Common myeloid progenitor, CD34-positive (primary cell): Measurements from ENCODE around the gene ATP5PD.
"Not testable (repeated sequence)": the region's sequence is repeated elsewhere in the genome, so short reads cannot be mapped to it uniquely, and the experiment has no call there.

Experiments used
- CTCF ChIA-PET: fragments of 350-600 bp; sonication (Branson Sonifier 250); formaldehyde crosslinking; loops from one replicate; lab custom pipeline; 2021; ENCODE audit warnings: antibody characterized with exemption; lab: Charles Lee
- POLR2A ChIA-PET: fragments of 350-600 bp; sonication (Branson Sonifier 250); formaldehyde crosslinking; loops from one replicate; lab custom pipeline; 2021; ENCODE audit warnings: antibody characterized with exemption; lab: Charles Lee
- DNase-seq, 3 donors: peaks; one replicate each; pipeline versions ENCODE4 v3.0.0 to v3.0.0-alpha.2; 2013
- H3K27ac ChIP-seq, 2 experiments: 1 replicate in 1 of 2; 2 replicates in 1 of 2; pipeline ENCODE4 v1.7.0; 2013; ENCODE audit warnings: inconsistent platforms in 2 of 2, low read length in 2 of 2, mild to moderate bottlenecking in 2 of 2, low read depth in 1 of 2, moderate library complexity in 1 of 2; ENCODE audit not compliant: severe bottlenecking in 2 of 2, insufficient read depth in 1 of 2, poor library complexity in 1 of 2
- H3K27me3 ChIP-seq, 5 experiments: replicated peaks in 2 of 5; 1 replicate in 3 of 5; 2 replicates in 2 of 5; pipeline versions ENCODE4 v1.6.1 to v1.7.0; 2013; ENCODE audit warnings: low read length in 4 of 5, mild to moderate bottlenecking in 2 of 5, moderate library complexity in 2 of 5, inconsistent platforms in 1 of 5; ENCODE audit not compliant: insufficient read depth in 5 of 5, control insufficient read depth in 4 of 5
- H3K36me3 ChIP-seq, 4 experiments: 1 replicate in 2 of 4; 2 replicates in 2 of 4; pipeline versions ENCODE4 v1.6.1 to v1.7.0; 2013; ENCODE audit warnings: low read length in 3 of 4, control low read depth in 1 of 4, mild to moderate bottlenecking in 1 of 4; ENCODE audit not compliant: control insufficient read depth in 4 of 4, insufficient read depth in 4 of 4
- H3K4me1 ChIP-seq, 4 experiments: 1 replicate in 3 of 4; 2 replicates in 1 of 4; pipeline versions ENCODE4 v1.6.1 to v1.7.1; 2013; ENCODE audit warnings: low read length in 3 of 4, mild to moderate bottlenecking in 3 of 4, control low read depth in 1 of 4, inconsistent platforms in 1 of 4, moderate library complexity in 1 of 4; ENCODE audit not compliant: control insufficient read depth in 4 of 4, insufficient read depth in 4 of 4; ENCODE audit errors: control extremely low read depth in 1 of 4
- H3K4me3 ChIP-seq, 7 experiments: 1 replicate in 4 of 7; 2 replicates in 3 of 7; pipeline versions ENCODE4 v1.5.1 to v1.7.0; 2013; ENCODE audit warnings: mild to moderate bottlenecking in 7 of 7, low read length in 6 of 7, moderate library complexity in 6 of 7, inconsistent platforms in 2 of 7, low read depth in 2 of 7, control low read depth in 1 of 7; ENCODE audit not compliant: insufficient read depth in 4 of 7, control insufficient read depth in 1 of 7; ENCODE audit errors: extremely low read depth in 1 of 7
- H3K9me3 ChIP-seq, 5 experiments: 1 replicate in 4 of 5; 2 replicates in 1 of 5; pipeline versions ENCODE4 v1.6.1 to v1.7.1; 2013; ENCODE audit warnings: low read length in 4 of 5, mild to moderate bottlenecking in 2 of 5, inconsistent platforms in 1 of 5, low read depth in 1 of 5, moderate library complexity in 1 of 5; ENCODE audit not compliant: control insufficient read depth in 4 of 5, insufficient read depth in 2 of 5; ENCODE audit errors: control extremely low read depth in 1 of 5
- WGBS: methylation state at CpG from one replicate; pipeline ENCODE4 v1.1.5; 2013; ENCODE audit not compliant: insufficient coverage; 5-methylcytosine and 5-hydroxymethylcytosine counted together

The ATP5PD gene

DNA sequence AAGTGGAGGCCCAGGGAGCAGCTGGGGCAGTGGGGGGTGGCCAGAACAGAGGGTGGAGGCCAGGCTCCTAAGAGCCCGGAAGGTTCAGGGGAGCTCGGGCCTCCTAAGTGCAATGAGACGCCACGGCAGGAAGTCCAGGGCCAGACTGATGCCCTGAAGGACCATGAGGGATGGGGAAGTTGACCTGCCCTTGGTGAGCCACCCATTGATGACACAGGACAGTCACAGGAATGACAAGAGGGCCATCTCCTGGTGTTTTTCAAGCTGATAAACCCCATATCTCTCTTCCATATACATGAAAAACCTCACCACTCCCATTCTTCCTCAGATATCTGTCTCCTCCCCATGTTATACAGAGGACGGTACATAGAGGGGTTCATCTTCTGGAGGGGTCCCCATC is 40.1 kb downstream of the ATP5PD start:
- no peaks in the 10 kb centered on the region for H3K27me3 ChIP-seq
- H3K4me3 ChIP-seq = no peak overlapping the region
- no peak for DNase-seq
- no peak overlapping the region for H3K27ac ChIP-seq
- WGBS = 97% methylated on average over 4 of the region's 5 CpGs
- peaks cover 3 to 17% (median 8%) of the 10 kb centered on the region in 4 experiments for H3K4me1 ChIP-seq
- CTCF ChIA-PET = interaction anchor here (0.8 to 13.0 kb wide), 8 partner anchors 13 to 45 kb away, joined by 3 to 154 read pairs (median 4); no protein-coding TSS in a partner anchor
- POLR2A ChIA-PET = interaction anchor here (0.6 kb wide), 1 partner anchor 46 kb away, joined by 3 read pairs; no protein-coding TSS in a partner anchor
- no peaks in the 10 kb centered on the region for H3K36me3 ChIP-seq
- no peaks in the 10 kb centered on the region for H3K9me3 ChIP-seq

DNA sequence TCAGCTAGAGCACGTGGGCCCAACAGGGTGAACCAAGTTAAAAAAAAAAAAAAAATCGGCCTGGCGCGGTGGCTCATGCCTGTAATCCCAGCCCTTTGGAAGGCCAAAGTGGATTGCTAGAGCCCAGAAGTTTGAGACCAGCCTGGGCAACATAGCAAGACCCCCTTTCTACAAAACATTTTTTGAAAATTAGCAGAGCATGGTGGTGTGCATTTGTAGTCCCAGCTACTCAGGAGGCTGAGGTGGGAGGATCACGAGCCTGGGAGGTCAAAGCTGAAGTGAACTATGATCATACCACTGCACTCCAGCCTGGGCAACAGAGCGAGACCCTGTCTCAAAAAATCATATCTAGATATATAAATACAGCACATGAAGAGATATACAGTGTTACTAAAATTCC is 40.7 kb downstream of the ATP5PD start:
- POLR2A ChIA-PET, H3K4me3 ChIP-seq, H3K36me3 ChIP-seq, DNase-seq, H3K27me3 ChIP-seq, H3K9me3 ChIP-seq, H3K27ac ChIP-seq: not testable (repeated sequence)
- WGBS = 96% methylated on average over 2 of the region's 6 CpGs
- CTCF ChIA-PET = interaction anchor here (1.3 to 13.0 kb wide), 5 partner anchors 14 to 44 kb away, joined by 3 to 154 read pairs (median 5); no protein-coding TSS in a partner anchor
- peaks cover 3 to 16% (median 5%) of the 10 kb centered on the region in 4 experiments for H3K4me1 ChIP-seq

DNA sequence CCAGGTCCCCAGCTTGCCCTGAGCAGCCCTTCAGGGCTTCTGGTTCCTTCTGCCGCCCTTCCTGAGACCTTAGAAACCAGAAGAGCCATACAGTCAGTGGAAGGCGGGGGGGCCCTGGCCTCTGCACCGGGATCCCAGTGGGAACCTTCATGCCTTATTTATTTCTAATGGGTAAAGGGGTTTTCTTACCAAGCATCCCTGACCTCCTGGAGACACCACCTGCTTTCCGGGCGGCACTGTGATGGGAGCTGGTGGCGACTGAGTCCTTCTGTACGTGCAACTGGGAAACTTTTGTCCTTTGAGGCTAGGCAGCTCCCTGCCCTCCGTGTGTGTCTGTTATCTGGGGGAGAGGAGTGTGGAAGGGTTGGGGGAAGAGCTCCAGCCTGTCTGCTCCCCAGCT is 41.5 kb downstream of the ATP5PD start:
- no peaks in the 10 kb centered on the region for H3K9me3 ChIP-seq
- ChIA-PET POLR2A (no interaction called here), CTCF (interaction anchor here (1.2 to 13.0 kb wide), 6 partner anchors 8 to 49 kb away, joined by 3 to 154 read pairs (median 4); no protein-coding TSS in a partner anchor)
- no peak overlapping the region for H3K27ac ChIP-seq
- H3K4me1 ChIP-seq = peaks cover 2 to 16% (median 3%) of the 10 kb centered on the region in 4 experiments
- no peak overlapping the region for H3K4me3 ChIP-seq
- 98% methylated on average over 8 of the region's 8 CpGs for WGBS
- H3K27me3 ChIP-seq = no peaks in the 10 kb centered on the region
- no peaks in the 10 kb centered on the region for H3K36me3 ChIP-seq
- DNase-seq = no peak

DNA sequence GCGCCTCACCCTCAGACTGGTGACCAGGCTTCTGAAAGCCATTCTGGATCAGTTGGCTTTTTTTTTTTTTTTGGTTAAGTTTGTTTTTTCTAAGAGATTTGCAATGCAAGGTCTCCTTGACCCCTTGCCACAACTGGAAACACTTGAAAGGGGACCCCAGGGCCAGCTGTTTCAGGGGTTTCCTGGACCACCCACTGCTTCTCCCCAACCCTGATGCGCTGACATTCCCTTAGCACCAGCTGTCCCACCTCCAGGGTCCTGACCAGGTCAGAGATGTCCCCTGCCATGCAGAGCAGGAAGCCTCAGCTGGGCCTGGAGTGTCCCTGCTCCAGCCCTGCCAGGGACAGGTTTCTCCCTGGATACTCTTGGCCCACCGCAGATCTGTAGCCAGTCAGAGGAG is 42.4 kb downstream of the ATP5PD start:
- Histone ChIP-seq H3K27ac (no peak overlapping the region), H3K27me3 (no peaks in the 10 kb centered on the region), H3K4me1 (peaks cover 2 to 16% (median 3%) of the 10 kb centered on the region in 4 experiments), H3K9me3 (no peaks in the 10 kb centered on the region), H3K36me3 (no peaks in the 10 kb centered on the region), H3K4me3 (no peak overlapping the region)
- ChIA-PET POLR2A (interaction anchor here (0.7 kb wide), 1 partner anchor 32 kb away, joined by 3 read pairs; no protein-coding TSS in a partner anchor), CTCF (interaction anchor here (0.9 to 13.0 kb wide), 5 partner anchors 9 to 48 kb away, joined by 3 to 154 read pairs (median 4); no protein-coding TSS in a partner anchor)
- no peak for DNase-seq
- WGBS = 100% methylated on average over 2 of the region's 3 CpGs

DNA sequence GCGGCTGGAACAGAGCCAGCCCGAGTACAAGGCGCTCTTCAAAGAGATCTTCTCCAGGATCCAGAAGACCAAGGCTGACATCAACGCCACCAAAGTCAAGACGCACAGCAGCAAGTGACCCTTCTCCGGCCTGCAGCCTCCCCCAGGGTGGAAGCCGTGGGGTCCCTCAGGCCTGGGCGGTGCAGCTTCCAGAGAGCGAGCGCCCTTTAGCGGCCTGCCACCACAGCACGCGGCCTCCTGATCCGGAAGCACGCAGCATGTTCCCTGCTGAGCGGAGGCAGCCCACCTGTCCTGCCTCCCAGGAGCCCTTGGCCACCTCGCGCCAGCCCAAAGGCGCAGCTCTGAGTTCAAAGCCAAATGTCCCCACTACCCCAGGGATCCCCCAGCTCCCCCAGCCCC is 42.8 kb downstream of the ATP5PD start:
- H3K4me1 ChIP-seq = peaks cover 2 to 16% (median 3%) of the 10 kb centered on the region in 4 experiments
- no peak for DNase-seq
- H3K36me3 ChIP-seq = no peaks in the 10 kb centered on the region
- no peak overlapping the region for H3K4me3 ChIP-seq
- H3K27ac ChIP-seq = no peak overlapping the region
- ChIA-PET CTCF (interaction anchor here (0.9 to 13.0 kb wide), 5 partner anchors 9 to 42 kb away, joined by 3 to 154 read pairs (median 4); no protein-coding TSS in a partner anchor), POLR2A (interaction anchor here (0.7 kb wide), 1 partner anchor 32 kb away, joined by 3 read pairs; no protein-coding TSS in a partner anchor)
- no peaks in the 10 kb centered on the region for H3K9me3 ChIP-seq
- 95% methylated on average over 19 of the region's 19 CpGs for WGBS
- no peaks in the 10 kb centered on the region for H3K27me3 ChIP-seq

DNA sequence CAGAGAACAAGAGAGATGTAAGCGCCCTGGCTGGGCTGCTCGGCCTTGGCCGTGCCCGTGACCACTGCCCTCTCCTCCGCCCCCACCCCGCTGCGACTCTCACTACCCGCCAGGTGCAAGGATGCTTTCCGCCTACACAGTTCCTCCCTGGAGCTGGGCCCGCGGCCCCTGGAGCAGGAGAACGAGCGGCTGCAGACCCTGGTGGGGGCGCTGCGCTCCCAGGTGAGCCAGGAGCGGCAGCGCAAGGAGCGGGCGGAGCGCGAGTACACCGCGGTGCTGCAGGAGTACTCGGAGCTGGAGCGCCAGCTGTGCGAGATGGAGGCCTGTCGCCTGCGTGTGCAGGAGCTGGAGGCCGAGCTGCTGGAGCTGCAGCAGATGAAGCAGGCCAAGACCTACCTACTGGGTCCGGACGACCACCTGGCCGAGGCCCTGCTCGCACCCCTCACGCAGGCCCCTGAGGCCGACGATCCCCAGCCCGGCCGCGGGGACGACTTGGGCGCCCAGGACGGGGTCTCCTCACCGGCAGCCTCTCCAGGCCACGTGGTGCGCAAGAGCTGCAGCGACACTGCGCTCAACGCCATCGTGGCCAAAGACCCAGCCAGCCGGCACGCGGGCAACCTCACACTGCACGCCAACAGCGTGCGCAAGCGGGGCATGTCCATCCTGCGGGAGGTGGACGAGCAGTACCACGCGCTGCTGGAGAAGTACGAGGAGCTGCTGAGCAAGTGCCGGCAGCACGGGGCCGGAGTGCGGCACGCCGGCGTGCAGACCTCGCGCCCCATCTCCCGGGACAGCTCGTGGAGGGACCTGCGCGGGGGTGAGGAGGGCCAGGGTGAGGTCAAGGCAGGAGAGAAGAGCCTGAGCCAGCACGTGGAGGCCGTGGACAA is 43.5 kb downstream of the ATP5PD start:
- 95% methylated on average over 71 of the region's 76 CpGs for WGBS
- no peaks in the 10 kb centered on the region for H3K27me3 ChIP-seq
- DNase-seq = no peak
- POLR2A ChIA-PET = interaction anchor here (0.7 kb wide), 1 partner anchor 33 kb away, joined by 3 read pairs; no protein-coding TSS in a partner anchor
- H3K4me3 ChIP-seq = no peak overlapping the region
- H3K27ac ChIP-seq = no peak overlapping the region
- H3K4me1 ChIP-seq = peaks cover 2 to 16% (median 3%) of the 10 kb centered on the region in 4 experiments
- H3K9me3 ChIP-seq = no peaks in the 10 kb centered on the region
- H3K36me3 ChIP-seq = no peaks in the 10 kb centered on the region
- CTCF ChIA-PET = interaction anchor here (0.9 to 13.0 kb wide), 4 partner anchors 10 to 42 kb away, joined by 3 to 154 read pairs (median 5); no protein-coding TSS in a partner anchor
